Endodermal cell (in vitro differentiated cells): ENCODE data around the gene KLF6. TPM values are rescaled to one million over a fixed set of nuclear protein-coding genes. Genes with fewer than 3 reads are reported as not detected.
A peak's percentile ranks its signal among the peaks of the same experiment; 100 is the strongest.

ENCODE experiments used
- DNase-seq: peaks from one replicate; pipeline ENCODE4 v3.0.0-alpha.2; 2017
- H3K27ac ChIP-seq: 2 replicates; pipeline ENCODE4 v1.5.1; 2013; ENCODE audit warnings: mild to moderate bottlenecking, low read depth, low read length, moderate library complexity
- H3K27me3 ChIP-seq: 2 replicates; pipeline ENCODE4 v1.6.1; 2013; ENCODE audit warnings: mild to moderate bottlenecking, low read length, moderate library complexity; ENCODE audit not compliant: insufficient read depth, control insufficient read depth, poor library complexity, severe bottlenecking
- H3K36me3 ChIP-seq: 2 replicates; pipeline ENCODE4 v1.7.0; 2013; ENCODE audit warnings: mild to moderate bottlenecking, low read length, moderate library complexity; ENCODE audit not compliant: control insufficient read depth, insufficient read depth
- H3K4me1 ChIP-seq: one replicate; pipeline ENCODE4 v1.7.0; 2013; ENCODE audit warnings: low read length; ENCODE audit not compliant: control insufficient read depth, insufficient read depth
- H3K4me3 ChIP-seq: 2 replicates; pipeline ENCODE4 v1.5.1; 2013; ENCODE audit warnings: mild to moderate bottlenecking, low read length, moderate library complexity
- H3K9ac ChIP-seq: 2 replicates; pipeline ENCODE4 v1.6.1; 2013; ENCODE audit warnings: mild to moderate bottlenecking, low read length, moderate library complexity; ENCODE audit not compliant: poor library complexity, severe bottlenecking; ENCODE audit errors: extremely low read depth
- H3K9me3 ChIP-seq: 2 replicates; pipeline ENCODE4 v1.6.1; 2013; ENCODE audit warnings: mild to moderate bottlenecking, low read length, moderate library complexity; ENCODE audit not compliant: control insufficient read depth
- H3K27ac Mint-ChIP-seq: 2 replicates; pipeline ENCODE4 v1.8.0; 2020; ENCODE audit warnings: mixed read lengths
- H3K27me3 Mint-ChIP-seq: 2 replicates; pipeline ENCODE4 v1.8.0; 2021; ENCODE audit warnings: mild to moderate bottlenecking, mixed read lengths; ENCODE audit not compliant: insufficient read depth
- H3K36me3 Mint-ChIP-seq: 2 replicates; pipeline ENCODE4 v1.8.0; 2020; ENCODE audit warnings: low read depth, mixed read lengths
- H3K4me1 Mint-ChIP-seq: 2 replicates; pipeline ENCODE4 v1.8.0; 2020; ENCODE audit warnings: mixed read lengths
- H3K4me3 Mint-ChIP-seq: 2 replicates; pipeline ENCODE4 v1.8.0; 2020; ENCODE audit warnings: mild to moderate bottlenecking, moderate library complexity, mixed read lengths
- H3K9me3 Mint-ChIP-seq: 2 replicates; pipeline ENCODE4 v1.8.0; 2020; ENCODE audit warnings: mild to moderate bottlenecking, mixed read lengths
- CTCF ChIP-seq: fragments of 200-600 bp; sonication (generic); conservative IDR thresholded peaks from 2 replicates; pipeline ENCODE4 v1.5.0; 2021; ENCODE audit warnings: antibody characterized with exemption, mild to moderate bottlenecking
- WGBS, 2 experiments: methylation state at CpG; one replicate each; pipeline versions ENCODE4 v1.1.5 to v1.1.7; 2013; ENCODE audit warnings: missing lambda C conversion rate in 2 of 2, mixed read lengths in 1 of 2; ENCODE audit not compliant: insufficient coverage in 1 of 2, insufficient read length in 1 of 2; 5-methylcytosine and 5-hydroxymethylcytosine counted together
- total RNA-seq, 2 donors: library from RNA; stranded (reverse); fragmentation: NEBNext Ultra II Directional in 1 of 2; extraction: Animal tissue kit (Norgen Biotek cat#: 25700) in 1 of 2; gene quantifications; 2 replicates in 1 of 2; 3 replicates in 1 of 2; pipeline ENCODE4 v1.2.1, GENCODE V29; 2021

Gene KLF6
- total RNA-seq, 2 donors from 2014 or later, result 59.0 to 71.2 TPM

GRCh38 chr10:3775696-3776551 is 9.1 kb downstream of the KLF6 start:
- H3K4me3 Mint-ChIP-seq, result no peak overlapping the region
- peak; percentile 90 for DNase-seq
- Histone ChIP-seq H3K27ac (no peak overlapping the region), H3K27me3 (no peaks in the 10 kb centered on the region), H3K9ac (peak overlapping the region; percentile 11), H3K36me3 (peaks cover 60% of the 10 kb centered on the region), H3K9me3 (no peaks in the 10 kb centered on the region), H3K4me1 (peaks cover 26% of the 10 kb centered on the region), H3K4me3 (no peak overlapping the region)
- peak overlapping the region; percentile 94 for H3K27ac Mint-ChIP-seq
- peaks cover 45% of the 10 kb centered on the region for H3K4me1 Mint-ChIP-seq
- H3K9me3 Mint-ChIP-seq, result no peaks in the 10 kb centered on the region
- WGBS, 2 experiments, result 41 to 49% methylated on average over 5 to 8 of the region's 8 CpGs
- no peak for TF ChIP-seq CTCF
- H3K27me3 Mint-ChIP-seq, result no peaks in the 10 kb centered on the region
- peaks cover 52% of the 10 kb centered on the region for H3K36me3 Mint-ChIP-seq

GRCh38 chr10:3774814-3775695 is 10.0 kb downstream of the KLF6 start:
- peak; percentile 55 for DNase-seq
- Mint-ChIP-seq H3K27me3 (no peaks in the 10 kb centered on the region), H3K9me3 (no peaks in the 10 kb centered on the region), H3K36me3 (peaks cover 44% of the 10 kb centered on the region), H3K27ac (peak overlapping the region; percentile 94), H3K4me3 (no peak overlapping the region), H3K4me1 (peaks cover 41% of the 10 kb centered on the region)
- 93% methylated on average over 18 to 21 of the region's 21 CpGs for WGBS, 2 experiments
- Histone ChIP-seq H3K4me1 (peaks cover 21% of the 10 kb centered on the region), H3K27ac (peak overlapping the region; percentile 9), H3K4me3 (no peak overlapping the region), H3K9me3 (no peaks in the 10 kb centered on the region), H3K27me3 (no peaks in the 10 kb centered on the region), H3K36me3 (peaks cover 51% of the 10 kb centered on the region), H3K9ac (no peak overlapping the region)
- TF ChIP-seq CTCF, result no peak

GRCh38 chr10:3774018-3774813 is 10.8 kb downstream of the KLF6 start:
- Mint-ChIP-seq H3K9me3 (no peaks in the 10 kb centered on the region), H3K27ac (no peak overlapping the region), H3K27me3 (no peaks in the 10 kb centered on the region), H3K4me3 (no peak overlapping the region), H3K36me3 (peaks cover 35% of the 10 kb centered on the region), H3K4me1 (peaks cover 37% of the 10 kb centered on the region)
- Histone ChIP-seq H3K27ac (no peak overlapping the region), H3K27me3 (no peaks in the 10 kb centered on the region), H3K4me3 (no peak overlapping the region), H3K36me3 (peaks cover 43% of the 10 kb centered on the region), H3K4me1 (peaks cover 18% of the 10 kb centered on the region), H3K9me3 (no peaks in the 10 kb centered on the region), H3K9ac (no peak overlapping the region)
- TF ChIP-seq CTCF, result no peak
- peak; percentile 58 for DNase-seq
- 88 to 94% methylated on average over 7 to 17 of the region's 17 CpGs for WGBS, 2 experiments
